ENCODE results near the gene HM13. TPM values are rescaled to one million over a fixed set of nuclear protein-coding genes. Genes with fewer than 3 reads are reported as not detected.

The HM13 gene
- total and polyA plus RNA-seq, 2 of the 13 experiments (the other 11 are each of a cell fraction or from before 2014, with no cell fraction given), result 118 to 243 TPM

- TF ChIP-seq NFATC3 (CRISPR knock-in tag; IDR thresholded peaks at IDR 0.05), result 0 out of 2 replicates have a peak, but pooled peaks have one; percentile 29
- TF ChIP-seq ZNF142 (CRISPR knock-in tag; IDR thresholded peaks at IDR 0.05), result no peak
These were observed 46.7 kb downstream of the HM13 start (continued) for GRCh38 chr20:31560746-31561598.

GRCh38 chr20:31562241-31562640 lies 48.0 kb downstream of the HM13 start:
- ChIA-PET POLR2A (interaction anchor here (1.0 to 6.5 kb wide), 7 partner anchors 8 to 99 kb away, joined by 3 to 203 read pairs (median 6); partner anchors contain the start of gene ID1), CTCF (ENCODE audit: low intra/inter-chr PET ratio, low total read pairs) (interaction anchor here (1.0 to 12.9 kb wide), 4 partner anchors 10 to 58 kb away, joined by 3 to 454 read pairs (median 3); no protein-coding TSS in a partner anchor)
- H3K36me3 ChIP-seq (replicated peaks in 1 of 2; ENCODE audit: control insufficient read depth in 1 of 2, insufficient read depth in 2 of 2, low read length in 2 of 2), result peaks cover 52 to 78% of the 10 kb centered on the region in 2 experiments
- H3K9ac ChIP-seq (ENCODE audit: insufficient read depth, low read depth, low read length), result no peak overlapping the region
- DNase-seq (ENCODE audit: low spot score) (no peak), FAIRE-seq (no peak), ATAC-seq (peak; percentile 3; the same call in 1 of the 3 replicates)
- H3K4me1 ChIP-seq (ENCODE audit: insufficient read depth, low read length), result peaks cover 30% of the 10 kb centered on the region
- 100% methylated on average over 1 of the region's 1 CpG for WGBS (ENCODE audit: low lambda C conversion rate)
- in situ Hi-C loops (cut with HindIII; ENCODE audit: extremely low pct_ligation_motif_present, low pct_unique_long_range_greater_than_20kb) (loop anchor here (5.0 to 10.0 kb wide), 2 partner anchors 50 to 163 kb away; partner anchors contain the start of gene BCL2L1), intact Hi-C loops (cut with micrococcal nuclease; ENCODE audit: unreplicated experiment) (loop anchor here (2.0 kb wide), 1 partner anchor 159 kb away; no protein-coding TSS in a partner anchor)
- H3K27me3 ChIP-seq (ENCODE audit: control insufficient read depth in 1 of 2, insufficient read depth in 2 of 2, low read length in 2 of 2), result no peaks in the 10 kb centered on the region
- no peak overlapping the region for H2AFZ ChIP-seq (ENCODE audit: low read length)
- H3K79me2 ChIP-seq (ENCODE audit: insufficient read depth, low read length), result no peaks in the 10 kb centered on the region
- no TSS peak for BruUV-seq (replicated peaks)
- peak overlapping the region; percentile 38 for H3K27ac ChIP-seq (ENCODE audit: extremely low read length, insufficient read depth, low read length)
- no peak overlapping the region for H3K4me3 ChIP-seq (replicated peaks in 1 of 3; ENCODE audit: insufficient read depth in 1 of 3, low read depth in 2 of 3, low read length in 3 of 3)
- H4K20me1 ChIP-seq (ENCODE audit: insufficient read depth, low read length), result no peaks in the 10 kb centered on the region; the same call in 1 of the 2 replicates
- no peak overlapping the region for H3K4me2 ChIP-seq (ENCODE audit: low read depth, low read length)
- H3K9me3 ChIP-seq (ENCODE audit: low read length), result no peaks in the 10 kb centered on the region
- TF ChIP-seq POLR2A (IDR thresholded peaks at IDR 0.05; ENCODE audit: insufficient read depth in 1 of 2, low read depth in 2 of 2, low read length in 2 of 2) (peak in 1 of 2 experiments; percentile 12; a peak in 1 of 4 replicates), MXD3 (CRISPR knock-in tag; IDR thresholded peaks at IDR 0.05) (no peak), MBD4 (IDR thresholded peaks at IDR 0.05; ENCODE audit: borderline replicate concordance, low read length) (no peak), FOXC1 (CRISPR knock-in tag; IDR thresholded peaks at IDR 0.05; ENCODE audit: borderline replicate concordance) (no peak), ZNF143 (CRISPR knock-in tag; IDR thresholded peaks at IDR 0.05) (no peak), ZNF709 (CRISPR knock-in tag; IDR thresholded peaks at IDR 0.05) (0 out of 2 replicates have a peak, but pooled peaks have one; percentile 7), ZGPAT (CRISPR knock-in tag; IDR thresholded peaks at IDR 0.05) (no peak), POLR2G (IDR thresholded peaks at IDR 0.05; ENCODE audit: low read depth, low read length) (no peak), RXRB (CRISPR knock-in tag; IDR thresholded peaks at IDR 0.05; ENCODE audit: borderline replicate concordance) (no peak), U2AF1 (optimal IDR thresholded peaks at IDR 0.05; ENCODE audit: low read depth, low read length) (no peak), HHEX (CRISPR knock-in tag; IDR thresholded peaks at IDR 0.05) (0 out of 2 replicates have a peak, but pooled peaks have one; percentile 0), ZNF496 (CRISPR knock-in tag; IDR thresholded peaks at IDR 0.05; ENCODE audit: insufficient replicate concordance) (no peak)

All from HepG2 (cell line).